GM19023 (cell line): ENCODE measurements around the gene CD320.
"Not testable (repeated sequence)": the region's sequence is repeated elsewhere in the genome, so short reads cannot be mapped to it uniquely, and the experiment has no call there.

ENCODE experiments used
- ATAC-seq: cut with Tn5 transposase; IDR thresholded peaks from one replicate; pipeline ENCODE4 v1.9.1; 2021; ENCODE audit warnings: mild to moderate bottlenecking, moderate library complexity; ENCODE audit not compliant: unreplicated experiment

Gene CD320

DNA sequence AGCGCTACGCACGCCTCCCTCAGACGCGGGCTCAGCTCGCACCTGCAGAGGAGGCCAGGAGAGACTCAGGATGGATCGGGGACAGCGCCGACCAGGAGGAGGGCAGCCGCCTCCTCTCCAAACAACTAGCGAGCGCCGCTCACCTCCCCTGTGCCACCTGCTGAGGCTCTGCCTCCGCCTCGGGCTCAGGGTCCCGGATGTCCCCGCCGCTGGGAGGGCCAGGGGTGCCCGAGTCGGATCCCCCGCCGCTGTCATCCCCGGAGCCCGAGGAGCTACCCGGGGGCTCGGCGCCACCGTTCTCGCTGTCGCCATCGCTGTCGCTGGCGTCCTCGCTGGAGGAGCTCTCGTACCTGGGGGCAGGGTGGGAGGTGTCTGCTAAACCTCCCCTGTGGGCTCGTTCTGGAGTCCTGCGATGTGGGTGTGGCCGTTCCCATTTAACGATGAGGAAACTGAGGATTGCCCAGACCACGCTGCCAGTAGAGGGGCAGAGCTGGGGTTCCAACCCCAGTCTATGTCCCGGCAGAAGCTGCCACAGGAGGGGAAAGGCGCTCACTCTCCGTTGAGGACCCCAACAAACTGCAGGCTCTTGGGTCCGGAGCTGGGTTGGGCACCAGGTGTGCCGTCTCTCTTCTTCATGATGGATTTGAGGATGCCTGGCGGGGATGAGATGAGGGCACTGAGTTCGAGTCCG lies 25.8 kb upstream of the CD320 start:
- no peak for ATAC-seq

DNA sequence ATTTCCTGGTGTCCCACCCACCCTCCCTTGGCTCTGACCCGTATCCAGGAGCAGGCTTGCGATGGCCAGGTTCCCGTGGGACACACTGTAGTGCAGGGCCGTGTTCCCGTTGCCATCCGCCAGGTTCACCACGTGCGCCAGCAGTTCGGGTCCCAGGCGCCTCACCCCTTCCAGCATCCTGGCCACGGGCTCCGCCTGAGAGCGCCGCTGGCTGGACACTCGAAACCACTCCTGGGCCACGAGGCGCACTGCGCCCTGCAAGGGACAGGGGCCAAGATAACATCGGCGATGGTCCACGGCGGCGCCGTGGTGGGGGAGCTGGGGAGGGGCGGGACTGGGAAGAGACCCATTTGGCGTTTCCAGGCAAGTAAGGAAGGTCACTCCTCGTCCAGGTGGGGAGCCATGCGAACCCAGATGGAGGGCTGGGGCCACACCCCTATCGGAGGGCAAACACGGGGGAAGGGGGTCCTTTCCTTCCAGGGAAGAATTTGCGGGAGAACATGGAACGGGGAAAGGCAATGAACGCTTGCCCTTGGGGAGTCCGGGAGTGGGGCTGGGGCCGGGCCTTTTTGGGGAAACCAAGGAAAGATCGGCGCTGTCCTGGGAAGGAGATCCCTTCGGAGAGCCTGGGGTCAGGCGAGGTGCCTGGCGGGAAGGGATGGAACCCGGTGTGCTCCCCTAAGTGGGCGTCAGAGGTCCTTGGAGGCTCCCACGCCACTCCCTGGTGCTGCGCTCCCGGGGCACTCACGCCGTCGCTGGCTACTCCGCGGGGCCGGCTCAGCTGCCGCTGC lies 25.0 kb upstream of the CD320 start:
- no peak for ATAC-seq

DNA sequence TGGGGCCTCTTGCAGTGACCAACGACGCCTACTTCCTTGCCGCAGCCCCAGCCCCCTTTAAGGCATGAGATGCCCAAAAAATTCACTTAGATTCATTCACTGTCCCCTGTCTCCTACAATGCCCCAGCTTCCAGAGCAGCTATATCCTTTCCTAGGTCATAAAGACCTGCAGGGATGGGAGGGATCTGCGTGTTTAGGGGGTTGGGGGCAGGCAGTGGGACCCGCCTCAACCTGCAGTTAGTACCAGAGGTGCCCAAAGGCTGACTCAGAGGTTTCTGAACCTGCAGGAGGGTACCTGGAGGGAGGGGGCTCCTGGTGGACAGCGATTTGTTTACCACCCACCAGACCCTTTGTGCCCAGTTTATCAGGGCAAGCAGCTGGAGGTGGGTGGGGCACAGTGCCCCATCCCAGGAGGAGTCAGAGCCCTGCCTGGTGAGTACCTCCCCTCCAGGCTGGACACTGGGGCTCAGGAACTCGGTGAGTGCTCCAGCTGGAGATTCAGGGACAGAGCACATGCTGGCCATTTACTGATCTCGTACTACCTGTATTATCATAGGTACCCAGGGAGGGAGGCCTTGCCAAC lies 23.2 kb upstream of the CD320 start:
- ATAC-seq = no peak

DNA sequence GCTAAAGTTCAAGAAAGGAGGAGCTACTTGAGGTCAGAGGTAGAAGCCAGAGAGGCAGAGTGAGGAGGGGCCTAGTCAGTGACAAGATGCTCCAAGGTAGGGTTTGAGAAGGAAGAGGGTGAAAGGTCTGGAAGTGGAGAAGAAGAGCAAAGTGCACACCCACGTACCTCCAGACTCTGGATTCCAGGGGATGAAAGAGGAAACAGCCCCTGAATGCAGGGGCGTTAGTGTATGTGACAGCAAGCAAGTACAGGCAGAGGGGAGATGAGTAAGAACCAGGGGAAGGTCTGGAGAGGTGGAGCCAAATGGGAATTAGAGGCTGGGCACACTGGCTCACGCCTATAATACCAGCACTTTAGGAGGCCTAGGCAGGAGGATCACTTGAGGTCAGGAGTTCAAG lies 21.8 kb upstream of the CD320 start:
- no peak for ATAC-seq

DNA sequence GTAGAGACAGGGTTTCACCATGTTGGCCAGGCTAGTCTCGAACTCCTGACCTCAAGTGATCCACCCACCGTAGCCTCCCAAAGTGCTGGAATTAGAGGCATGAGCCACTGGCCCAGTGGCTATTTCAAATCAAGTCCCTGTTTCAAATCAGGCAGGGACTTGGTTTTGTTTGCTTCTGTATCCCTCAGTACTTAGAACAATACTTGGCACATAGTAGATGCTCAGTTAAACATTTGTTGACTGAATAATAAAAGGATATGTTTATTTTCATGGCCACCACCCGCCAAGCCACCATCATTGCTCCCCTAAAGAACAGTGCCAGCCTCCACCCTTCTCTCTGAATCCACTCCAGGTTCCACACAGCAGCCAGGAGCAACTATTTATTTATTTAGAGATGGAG lies 17.3 kb upstream of the CD320 start:
- ATAC-seq = no peak

DNA sequence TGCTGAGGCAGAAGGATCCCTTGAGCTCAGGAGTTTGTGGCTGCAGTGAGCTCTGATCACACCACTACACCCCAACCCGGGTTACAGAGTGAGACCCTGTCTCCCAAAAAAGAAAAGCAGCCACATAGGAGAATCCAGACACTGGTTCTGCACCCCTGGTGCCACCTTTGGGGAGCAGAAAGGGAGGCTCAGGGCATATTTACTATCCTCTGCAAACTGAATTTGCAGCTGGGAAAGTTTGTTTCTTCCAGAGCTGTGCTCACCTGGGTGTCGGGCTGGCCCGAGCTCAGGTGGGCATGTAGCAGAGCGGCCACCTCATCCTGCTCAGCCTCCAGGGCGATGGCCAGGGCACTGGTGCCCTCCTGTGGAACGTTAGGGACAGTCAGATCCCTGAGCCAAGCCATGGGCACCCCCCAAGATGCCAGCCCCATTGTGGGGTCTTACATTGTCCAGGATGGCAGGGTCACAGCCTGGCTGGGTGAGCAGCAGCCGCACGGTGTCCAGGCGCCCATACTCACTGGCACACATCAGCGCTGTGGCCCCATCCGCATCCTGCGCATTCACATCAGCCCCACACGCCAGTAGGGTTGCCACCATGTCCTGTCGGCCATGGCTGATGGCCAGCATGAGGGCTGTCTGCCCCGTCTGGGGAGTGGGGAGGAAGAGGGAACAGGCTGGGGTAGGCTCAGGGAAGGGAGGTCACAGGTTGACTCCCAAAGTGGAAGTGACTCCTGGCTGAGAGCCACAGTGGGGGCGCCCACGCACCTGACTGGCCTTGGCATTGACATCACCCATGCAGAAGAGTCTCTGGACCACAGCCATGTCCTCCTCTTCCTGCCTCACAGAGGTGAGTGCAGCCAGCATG lies 16.3 kb upstream of the CD320 start:
- ATAC-seq = no peak

DNA sequence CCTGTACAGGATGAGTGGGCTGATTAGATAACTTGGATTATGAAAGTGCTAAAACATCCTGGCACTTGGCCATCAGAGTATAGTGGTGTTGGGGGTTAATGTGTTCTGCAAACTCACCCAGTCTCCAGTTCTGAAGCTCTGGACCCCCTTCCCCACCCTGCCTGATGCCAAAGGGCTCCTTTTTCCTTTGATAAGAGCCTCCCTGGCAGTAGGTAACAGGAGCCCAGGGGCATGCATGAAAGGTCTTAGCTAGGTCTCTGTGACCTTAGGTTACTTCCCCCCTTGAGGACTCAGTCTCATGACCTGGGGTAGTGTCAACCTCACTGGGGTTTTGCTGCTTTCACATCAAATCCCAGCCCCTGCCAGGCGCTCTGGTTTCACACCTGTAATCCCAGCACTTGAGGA lies 15.6 kb upstream of the CD320 start:
- ATAC-seq = no peak

DNA sequence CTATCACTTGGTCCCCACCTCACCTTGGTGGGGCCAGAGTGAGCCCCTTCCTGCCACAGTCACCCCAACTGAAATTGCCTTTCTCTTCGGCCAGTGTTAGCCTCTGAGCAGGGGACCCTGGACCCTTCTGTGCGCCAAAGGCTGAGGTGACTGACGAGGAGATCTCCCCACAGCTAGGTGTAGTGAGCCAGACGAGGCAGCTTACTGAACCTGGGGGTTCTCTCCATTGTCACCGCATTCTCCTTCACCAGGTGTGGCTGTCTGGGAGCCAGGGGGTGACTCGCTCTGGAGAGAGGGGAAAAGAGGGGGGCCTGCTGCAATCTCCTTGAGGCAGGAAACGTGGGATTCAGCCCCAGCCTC lies 14.5 kb upstream of the CD320 start:
- ATAC-seq = no peak

DNA sequence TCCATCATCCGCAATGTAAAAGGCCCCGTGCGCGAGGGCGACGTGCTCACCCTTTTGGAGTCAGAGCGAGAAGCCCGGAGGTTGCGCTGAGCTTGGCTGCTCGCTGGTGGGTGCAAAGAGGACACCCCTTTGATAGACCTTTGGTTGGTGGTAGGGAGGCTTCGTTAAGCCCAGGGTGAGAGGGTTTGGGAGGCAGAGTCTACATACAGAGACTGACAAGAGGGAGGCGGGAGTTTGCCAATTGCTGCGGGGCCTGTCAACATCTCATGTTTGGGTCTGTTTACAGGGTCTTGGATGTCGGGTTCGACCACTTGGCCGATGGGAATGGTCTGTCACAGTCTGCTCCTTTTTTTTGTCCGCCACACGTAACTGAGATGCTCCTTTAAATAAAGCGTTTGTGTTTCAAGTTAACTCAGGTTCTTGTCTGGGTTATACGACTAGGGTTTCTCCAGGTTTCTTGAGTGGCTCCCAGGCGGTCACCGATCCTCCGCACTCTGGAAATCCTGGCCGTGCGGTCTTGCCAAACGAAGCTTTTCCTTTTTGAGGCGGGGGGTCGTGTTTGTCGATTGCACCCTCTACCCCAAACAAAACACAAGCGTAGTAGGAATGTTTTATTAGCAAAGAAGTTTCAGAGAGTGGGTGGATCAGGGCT lies 14.0 kb upstream of the CD320 start:
- ATAC-seq = no peak

DNA sequence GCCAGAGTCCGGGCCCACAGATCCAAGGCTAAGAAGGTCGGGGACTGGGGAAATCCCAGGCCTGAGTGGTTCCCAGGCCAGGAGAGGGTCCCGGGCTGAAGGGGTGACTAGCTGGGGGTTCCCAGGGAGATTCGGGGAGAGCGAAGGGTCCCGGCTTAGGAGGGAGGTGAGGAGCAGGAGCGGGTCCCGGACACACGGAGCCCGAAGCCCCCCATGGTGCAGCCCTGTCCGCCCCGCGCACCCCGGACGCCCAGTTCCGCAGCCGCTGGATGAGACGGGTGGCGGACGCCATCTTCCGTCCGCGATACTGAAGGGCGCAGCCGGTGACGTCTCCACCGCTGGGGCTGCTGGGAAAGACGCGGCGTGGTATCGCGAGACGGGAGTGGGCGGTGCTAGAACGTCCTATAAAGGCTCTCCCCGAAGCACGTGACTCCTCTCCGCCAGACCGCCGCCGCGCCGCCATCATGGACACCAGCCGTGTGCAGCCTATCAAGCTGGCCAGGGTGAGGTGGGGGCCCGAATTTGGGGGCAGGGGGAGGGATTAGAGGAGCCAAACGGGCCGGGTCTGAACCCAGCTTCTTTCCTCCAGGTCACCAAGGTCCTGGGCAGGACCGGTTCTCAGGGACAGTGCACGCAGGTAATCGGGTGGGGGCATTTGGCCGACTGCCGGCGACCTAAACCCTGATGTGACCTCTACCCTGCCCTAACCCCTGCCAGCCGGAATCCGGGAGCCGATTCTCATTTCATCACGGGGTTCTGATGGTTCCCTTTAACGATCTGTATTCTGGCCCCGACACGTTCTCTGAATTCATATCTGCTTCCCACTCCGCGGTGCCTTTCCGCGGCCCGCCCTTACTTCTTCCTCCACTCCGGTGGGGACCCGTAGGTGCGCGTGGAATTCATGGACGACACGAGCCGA lies 13.2 kb upstream of the CD320 start, which contains the start of the genes NDUFA7 and RPS28:
Gene NDUFA7 (minus strand): TSS at position 309 of the 919 bp plus-strand sequence. CDS start 17 bp downstream, at position 292.
Gene RPS28 (plus strand): TSS at position 430 of the 919 bp plus-strand sequence. CDS start 35 bp downstream, at position 465.
- peak; percentile 84 for ATAC-seq

DNA sequence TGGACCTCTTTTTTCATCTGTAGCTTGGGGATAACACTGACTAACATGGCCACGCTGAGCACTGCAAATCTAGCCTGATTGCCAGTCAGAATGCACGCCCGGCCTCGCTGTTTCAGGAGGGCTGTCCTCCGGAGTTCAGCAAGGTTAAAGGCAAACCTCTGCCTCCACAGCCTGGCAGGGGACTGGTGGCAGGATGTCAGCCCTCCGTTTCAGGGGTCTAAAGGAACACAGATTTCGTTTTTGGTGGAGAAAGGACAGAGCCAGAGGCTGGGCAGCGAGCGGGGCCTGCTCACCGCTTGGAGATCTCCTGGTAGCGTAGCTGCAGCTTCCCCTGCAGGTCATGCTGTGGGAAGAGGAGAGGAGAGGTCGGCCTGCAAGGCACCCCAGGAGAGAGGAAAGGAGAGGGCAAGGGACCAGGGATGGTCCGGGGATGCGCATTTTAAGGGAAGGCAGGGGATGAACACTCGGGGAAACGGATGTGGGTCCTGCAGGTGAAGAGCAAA lies 12.5 kb upstream of the CD320 start:
- ATAC-seq = peak; percentile 10

DNA sequence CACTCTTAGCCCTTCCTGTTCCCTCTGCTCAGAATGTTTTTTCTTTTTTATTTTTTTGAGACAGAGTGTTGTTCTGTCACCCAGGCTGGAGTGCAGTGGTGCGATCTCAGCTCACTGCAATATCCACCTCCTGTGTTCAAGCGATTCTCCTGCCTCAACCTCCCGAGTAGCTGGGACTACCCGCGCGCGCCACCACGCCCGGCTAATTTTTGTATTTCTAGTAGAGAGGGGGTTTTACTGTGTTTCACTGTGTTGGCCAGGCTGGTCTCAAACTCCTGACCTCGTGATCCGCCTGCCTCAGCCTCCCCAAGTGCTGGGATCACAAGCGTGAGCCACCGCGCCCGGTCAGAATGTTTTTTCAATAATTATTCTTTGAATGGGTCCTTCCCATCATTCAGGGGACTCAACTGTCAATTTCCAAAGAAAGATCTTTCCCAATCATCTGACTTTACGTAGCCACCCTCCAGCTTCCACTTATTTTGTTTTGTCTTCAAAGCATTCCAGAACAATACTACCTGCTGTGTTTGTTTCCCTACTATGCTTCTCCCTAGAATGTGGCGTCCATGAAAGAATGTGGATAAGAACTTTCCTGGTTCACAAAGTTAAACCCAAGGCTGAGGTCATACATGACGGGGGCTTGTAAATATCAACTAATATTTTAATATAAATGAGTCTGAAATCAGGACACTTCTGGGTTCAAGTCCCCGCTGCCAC lies 11.8 kb upstream of the CD320 start:
- no peak for ATAC-seq

DNA sequence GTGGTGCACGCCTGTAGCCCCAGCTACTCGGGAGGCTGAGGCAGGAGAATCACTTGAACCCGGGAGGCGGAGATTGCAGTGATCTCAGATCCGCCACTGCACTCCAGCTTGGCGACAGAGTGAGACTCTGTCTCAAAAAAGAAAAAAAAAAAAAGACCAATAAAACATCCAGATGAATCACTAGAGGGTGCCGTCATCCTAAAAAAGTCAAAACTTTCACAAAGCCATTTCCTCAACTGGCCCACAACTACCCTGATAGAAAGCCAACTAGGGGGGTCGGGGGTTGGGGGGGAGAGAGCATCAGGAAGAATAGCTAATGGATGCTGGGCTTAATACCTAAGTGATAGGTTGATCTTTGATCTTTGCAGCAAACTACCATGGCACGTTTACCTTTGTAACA lies 10.7 kb upstream of the CD320 start:
- ATAC-seq = not testable (repeated sequence)

DNA sequence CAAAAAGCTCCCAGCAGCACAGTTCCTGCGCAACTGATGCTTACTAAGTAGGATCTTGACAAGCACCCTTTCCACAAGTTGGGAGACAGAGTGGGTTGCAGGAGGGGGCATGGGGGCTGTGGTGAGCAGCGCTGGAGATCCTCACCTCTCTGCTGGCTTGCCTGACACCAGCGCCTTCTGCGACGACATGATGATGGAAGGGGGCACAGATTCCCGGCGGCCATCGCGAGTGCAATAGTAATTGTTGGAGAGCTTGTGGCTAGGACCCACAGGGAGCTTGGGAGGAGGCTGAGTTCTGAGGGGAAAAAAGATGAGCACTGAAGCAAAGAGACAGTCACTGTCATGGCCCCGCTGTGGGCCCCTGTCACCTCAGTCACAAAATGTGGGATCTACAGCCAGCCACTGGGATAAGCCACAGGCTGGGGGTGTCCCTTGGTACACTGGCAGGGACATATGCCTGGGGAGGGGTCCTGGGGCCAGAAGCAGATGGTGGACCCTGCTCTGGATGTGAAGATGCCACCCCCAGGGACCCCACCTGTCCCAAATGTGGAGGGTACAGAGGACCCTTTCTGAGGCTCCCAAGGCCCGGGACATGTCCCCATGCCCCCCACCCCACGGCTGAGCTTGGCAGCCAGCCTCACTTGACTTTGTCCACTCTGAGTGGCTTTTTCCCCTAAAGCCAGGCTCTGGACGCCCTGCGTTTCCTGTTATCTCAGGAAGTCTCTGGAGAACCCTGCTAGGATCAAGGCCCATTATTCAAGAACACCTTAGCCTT lies 8.4 kb upstream of the CD320 start:
- no peak for ATAC-seq

DNA sequence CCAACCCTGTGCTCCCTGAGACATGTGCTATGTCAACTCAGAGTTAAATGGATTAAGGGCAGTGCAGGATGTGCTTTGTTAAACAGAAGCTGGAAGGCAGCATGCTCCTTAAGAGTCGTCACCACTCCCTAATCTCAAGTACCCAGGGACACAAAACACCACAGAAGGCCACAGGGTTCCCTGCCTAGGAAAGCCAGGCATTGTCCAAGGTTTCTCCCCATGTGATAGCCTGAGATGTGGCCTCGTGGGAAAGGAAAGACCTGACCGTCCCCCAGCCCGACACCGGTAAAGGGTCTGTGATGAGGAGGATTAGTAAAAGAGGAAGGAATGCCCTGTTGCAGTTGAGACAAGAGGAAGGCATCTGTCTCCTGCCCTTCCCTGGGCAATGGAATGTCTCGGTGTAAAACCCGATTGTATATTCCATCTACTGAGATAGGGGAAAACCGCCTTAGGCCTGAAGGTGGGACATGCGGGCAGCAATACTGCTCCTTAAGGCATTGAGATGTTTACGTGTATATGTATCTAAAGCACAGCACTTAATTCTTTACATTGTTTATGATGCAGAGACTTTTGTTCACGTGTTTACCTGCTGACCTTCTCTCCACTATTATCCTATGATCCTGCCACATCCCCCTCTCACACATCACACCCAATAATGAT lies 7.0 kb upstream of the CD320 start:
- ATAC-seq = not testable (repeated sequence)

DNA sequence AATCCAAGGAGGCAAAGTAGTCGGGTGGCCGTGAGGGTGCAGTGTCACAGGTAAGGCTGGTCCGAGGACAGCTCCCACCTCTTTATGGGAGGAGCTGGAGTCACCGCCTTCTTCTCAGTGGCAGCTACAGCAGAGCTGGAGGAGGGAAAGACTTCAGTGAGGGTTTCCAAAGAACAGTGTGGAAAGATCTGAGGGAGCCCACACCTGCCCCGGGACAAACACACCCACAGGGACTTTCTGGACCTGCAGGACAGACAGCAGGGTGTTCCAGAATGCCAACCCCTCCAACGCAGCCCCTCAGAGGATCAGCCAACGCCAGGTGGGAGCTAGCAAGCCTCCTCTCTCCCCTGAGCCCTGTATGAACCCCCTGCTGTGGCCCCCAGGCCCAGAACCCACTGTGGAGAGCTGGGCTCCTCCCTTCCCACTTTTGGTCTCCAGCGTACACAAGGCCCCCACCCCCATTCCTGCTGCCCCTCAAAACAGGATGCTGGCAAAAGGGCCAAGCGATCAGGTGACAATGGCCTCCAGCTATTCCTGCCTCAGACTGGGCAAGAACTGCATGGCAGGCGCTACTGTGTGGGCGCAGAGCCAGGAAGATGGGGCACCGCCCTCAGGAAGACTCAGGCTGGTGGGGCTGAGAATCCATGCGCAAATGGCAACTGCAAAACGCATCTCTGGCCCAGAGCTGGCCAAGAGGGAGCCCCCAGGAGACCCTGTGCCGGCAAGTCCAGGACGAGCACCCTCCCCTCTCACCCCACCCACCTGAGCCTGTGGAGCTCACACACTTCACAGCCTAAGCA lies 3.5 kb upstream of the CD320 start:
- no peak for ATAC-seq
